Measurements from ENCODE around the gene UGT1A5. TPM values are rescaled to one million over a fixed set of nuclear protein-coding genes. Genes with fewer than 3 reads are reported as not detected.
"Not testable (repeated sequence)": the region's sequence is repeated elsewhere in the genome, so short reads cannot be mapped to it uniquely, and the experiment has no call there.

Gene UGT1A5
- polyA plus RNA-seq, 1 donor (not counting 4 experiments of a cell fraction or from before 2014, with no cell fraction given) = 1.3 TPM

GRCh38 chr2:233728723-233729301 is 16.1 kb downstream of the UGT1A5 start, which contains the start of gene UGT1A3:
UGT1A3 (plus strand) TSS chr2:233729042; CDS start chr2:233729127, 85 bp downstream.
- Histone ChIP-seq H3K9ac (ENCODE audit: control insufficient read depth, extremely low read depth, insufficient read depth, low read length) (no peak within 1 kb of the TSS), H3K4me2 (ENCODE audit: control insufficient read depth, extremely low read depth, insufficient read depth, low read depth, low read length) (no peak within 1 kb of the TSS), H2AFZ (ENCODE audit: control insufficient read depth, low read length) (no peak within 1 kb of the TSS), H3K27me3 (ENCODE audit: control insufficient read depth, extremely low read depth, insufficient read depth, low read length) (no peaks in the 10 kb centered on the region), H3K4me1 (ENCODE audit: control insufficient read depth, extremely low read depth, insufficient read depth, low read length) (no peaks in the 10 kb centered on the region), H3K9me1 (ENCODE audit: control insufficient read depth, extremely low read depth, insufficient read depth, low read length) (no peaks in the 10 kb centered on the region), H3K27ac (ENCODE audit: control insufficient read depth, insufficient read depth, low read length) (no peak within 1 kb of the TSS), H3K79me2 (ENCODE audit: control insufficient read depth, insufficient read depth, low read length) (peaks cover 29% of the 10 kb centered on the region), H3K36me3 (ENCODE audit: control insufficient read depth in 2 of 2, extremely low read depth in 1 of 2, insufficient read depth in 2 of 2, low read length in 2 of 2) (peaks cover 2% of the 10 kb centered on the region in 2 experiments), H4K20me1 (ENCODE audit: control insufficient read depth, extremely low read depth, insufficient read depth, low read length) (no peaks in the 10 kb centered on the region), H3K9me3 (ENCODE audit: control insufficient read depth, low read depth, low read length) (no peaks in the 10 kb centered on the region), H3K4me3 (ENCODE audit: control insufficient read depth in 2 of 3, extremely low read depth in 1 of 3, insufficient read depth in 2 of 3, low read depth in 1 of 3, low read length in 3 of 3) (no peak within 1 kb of the TSS)
- dilution Hi-C loops (cut with MboI; ENCODE audit: extremely low pct_ligation_motif_present, low sequenced_read_pairs) = no loop called here
- no peak for TF ChIP-seq EZH2 (IDR thresholded peaks at IDR 0.05; ENCODE audit: low read length)
- FAIRE-seq = no peak
- DNase-seq (ENCODE audit: low read depth, low spot score) = no peak

GRCh38 chr2:233736868-233737653 is 24.4 kb downstream of the UGT1A5 start:
- H3K4me1 ChIP-seq (ENCODE audit: control insufficient read depth, extremely low read depth, insufficient read depth, low read length); H3K27ac ChIP-seq (ENCODE audit: control insufficient read depth, insufficient read depth, low read length); FAIRE-seq; H2AFZ ChIP-seq (ENCODE audit: control insufficient read depth, low read length); dilution Hi-C loops (cut with MboI; ENCODE audit: extremely low pct_ligation_motif_present, low sequenced_read_pairs); H3K9me1 ChIP-seq (ENCODE audit: control insufficient read depth, extremely low read depth, insufficient read depth, low read length); H3K36me3 ChIP-seq (ENCODE audit: control insufficient read depth in 2 of 2, extremely low read depth in 1 of 2, insufficient read depth in 2 of 2, low read length in 2 of 2); H3K4me2 ChIP-seq (ENCODE audit: control insufficient read depth, extremely low read depth, insufficient read depth, low read depth, low read length); H3K4me3 ChIP-seq (ENCODE audit: control insufficient read depth in 2 of 3, extremely low read depth in 1 of 3, insufficient read depth in 2 of 3, low read depth in 1 of 3, low read length in 3 of 3); DNase-seq (ENCODE audit: low read depth, low spot score); H4K20me1 ChIP-seq (ENCODE audit: control insufficient read depth, extremely low read depth, insufficient read depth, low read length); H3K27me3 ChIP-seq (ENCODE audit: control insufficient read depth, extremely low read depth, insufficient read depth, low read length); H3K9me3 ChIP-seq (ENCODE audit: control insufficient read depth, low read depth, low read length); H3K9ac ChIP-seq (ENCODE audit: control insufficient read depth, extremely low read depth, insufficient read depth, low read length): not testable (repeated sequence)
- peaks cover 29% of the 10 kb centered on the region for H3K79me2 ChIP-seq (ENCODE audit: control insufficient read depth, insufficient read depth, low read length)

GRCh38 chr2:233740870-233741269 is 28.2 kb downstream of the UGT1A5 start:
- Histone ChIP-seq H3K79me2 (ENCODE audit: control insufficient read depth, insufficient read depth, low read length) (peaks cover 19% of the 10 kb centered on the region), H3K4me3 (ENCODE audit: control insufficient read depth in 2 of 3, extremely low read depth in 1 of 3, insufficient read depth in 2 of 3, low read depth in 1 of 3, low read length in 3 of 3) (no peak overlapping the region), H3K9me3 (ENCODE audit: control insufficient read depth, low read depth, low read length) (no peaks in the 10 kb centered on the region), H3K27me3 (ENCODE audit: control insufficient read depth, extremely low read depth, insufficient read depth, low read length) (no peaks in the 10 kb centered on the region), H3K27ac (ENCODE audit: control insufficient read depth, insufficient read depth, low read length) (no peak overlapping the region), H3K4me2 (ENCODE audit: control insufficient read depth, extremely low read depth, insufficient read depth, low read depth, low read length) (no peak overlapping the region), H3K9ac (ENCODE audit: control insufficient read depth, extremely low read depth, insufficient read depth, low read length) (no peak overlapping the region), H3K4me1 (ENCODE audit: control insufficient read depth, extremely low read depth, insufficient read depth, low read length) (no peaks in the 10 kb centered on the region), H3K9me1 (ENCODE audit: control insufficient read depth, extremely low read depth, insufficient read depth, low read length) (no peaks in the 10 kb centered on the region), H3K36me3 (ENCODE audit: control insufficient read depth in 2 of 2, extremely low read depth in 1 of 2, insufficient read depth in 2 of 2, low read length in 2 of 2) (peaks cover 0 to 6% of the 10 kb centered on the region in 2 experiments), H2AFZ (ENCODE audit: control insufficient read depth, low read length) (no peak overlapping the region), H4K20me1 (ENCODE audit: control insufficient read depth, extremely low read depth, insufficient read depth, low read length) (no peaks in the 10 kb centered on the region)
- dilution Hi-C loops (cut with MboI; ENCODE audit: extremely low pct_ligation_motif_present, low sequenced_read_pairs) = no loop called here
- TF ChIP-seq CTCF (optimal IDR thresholded peaks at IDR 0.05 in 1 of 3, IDR thresholded peaks at IDR 0.05 in 1 of 3, conservative IDR thresholded peaks at IDR 0.05 in 1 of 3; ENCODE audit: extremely low read depth in 1 of 3, insufficient read depth in 2 of 3, low read length in 3 of 3) (no peak), EZH2 (IDR thresholded peaks at IDR 0.05; ENCODE audit: low read length) (no peak)
- FAIRE-seq = no peak
- no peak for DNase-seq (ENCODE audit: low read depth, low spot score)

All from keratinocyte (primary cell).